NCI-H2196 (cell line): ENCODE results near the gene TMEM163.
A peak's percentile ranks its signal among the peaks of the same experiment; 100 is the strongest.

Experiments
- DNase-seq: peaks from one replicate; lab custom pipeline; 2025; ENCODE audit not compliant: unreplicated experiment; lab: John Stamatoyannopoulos, UW

The TMEM163 gene

DNA sequence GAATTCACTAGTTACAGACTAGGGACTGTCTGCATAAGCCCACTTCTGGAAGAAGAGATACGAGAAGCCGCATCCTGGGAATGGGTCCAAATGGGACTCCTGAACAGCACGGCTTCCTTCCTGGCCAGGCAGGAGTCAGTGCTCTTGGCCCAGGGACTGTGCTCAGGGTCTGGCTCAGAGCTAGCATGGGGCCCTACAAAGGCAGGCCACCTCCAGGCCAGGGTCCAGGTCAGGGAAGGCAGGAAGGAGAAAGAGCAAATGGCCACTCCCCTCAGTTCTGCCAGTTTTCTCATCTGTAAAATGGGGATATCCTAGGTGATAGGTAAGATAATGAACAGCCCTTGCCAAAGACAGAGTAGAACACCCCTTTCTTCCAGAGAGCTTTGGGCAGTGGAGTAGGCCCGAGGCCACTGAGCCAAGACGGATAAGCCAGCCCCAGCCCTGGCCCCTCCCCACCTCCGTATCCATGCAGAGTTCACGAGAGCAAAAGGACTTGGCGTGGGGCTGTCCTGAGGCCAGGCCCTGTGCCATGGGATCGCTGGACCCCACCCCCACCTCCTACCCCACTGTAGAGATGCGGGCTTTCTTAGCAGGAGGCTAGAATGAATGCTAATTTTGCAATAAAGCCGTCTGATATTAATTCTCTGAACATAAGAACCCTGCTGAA, 274.9 kb downstream of the TMEM163 start:
- no peak for DNase-seq

DNA sequence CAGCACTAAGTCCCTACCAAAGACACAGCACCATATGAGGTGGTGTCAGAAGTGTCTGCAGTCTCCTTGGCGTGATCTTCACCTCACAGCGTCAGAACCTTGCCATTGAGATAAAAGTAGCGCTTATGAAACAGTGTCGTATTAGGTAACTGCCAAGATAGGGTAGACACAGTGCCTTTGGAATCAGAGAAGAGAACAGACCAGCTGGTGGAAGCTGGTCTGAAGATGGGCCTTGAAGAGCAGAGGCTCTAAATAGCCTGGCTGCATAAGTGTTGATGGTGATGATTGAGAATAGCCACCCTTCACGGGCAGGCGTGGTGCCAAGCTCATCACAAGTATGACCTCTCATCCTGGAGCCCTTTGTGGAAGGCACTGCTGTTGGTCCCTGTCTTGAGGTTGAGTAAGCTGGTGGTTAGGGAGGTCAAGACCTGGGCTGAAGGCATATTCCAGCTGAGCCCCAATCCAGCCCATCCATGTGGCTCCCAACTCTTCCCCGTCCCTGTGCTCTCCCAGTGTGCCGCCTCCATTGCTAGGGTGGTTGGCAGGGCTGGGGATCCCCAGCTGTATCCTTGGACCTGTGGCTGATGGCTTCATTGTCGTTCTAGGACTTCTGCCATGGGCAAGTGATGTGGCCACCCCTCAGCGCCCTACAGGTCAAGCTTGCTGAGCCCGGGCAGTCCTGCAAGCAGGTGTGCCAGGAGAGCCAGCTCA, 277.5 kb downstream of the TMEM163 start:
- no peak for DNase-seq

DNA sequence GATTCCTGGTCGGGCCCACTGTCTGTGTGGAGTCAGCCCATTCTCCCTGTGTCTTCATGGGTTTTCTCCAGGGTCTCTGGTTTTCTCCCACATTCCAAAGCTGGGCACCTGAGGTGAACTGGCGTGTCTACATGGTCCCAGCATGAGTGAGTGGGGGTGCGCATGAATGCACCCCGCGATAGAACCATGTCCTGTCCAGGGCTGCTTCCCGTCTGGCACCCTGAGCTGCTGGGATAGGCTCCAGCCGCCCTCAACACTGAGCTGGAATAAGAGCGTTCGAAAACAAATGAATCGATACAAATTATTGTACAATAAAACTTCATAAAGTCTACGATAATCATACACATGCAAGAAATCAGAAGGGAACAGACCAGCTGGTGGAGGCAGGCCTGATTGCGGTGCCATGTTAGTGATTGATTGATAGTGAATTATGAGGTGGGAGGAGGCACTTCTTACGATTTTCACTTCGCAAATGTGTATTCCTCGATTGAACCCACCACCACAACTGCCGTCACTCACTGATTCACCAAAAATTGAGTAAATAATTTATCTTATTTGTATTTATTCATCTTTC, 278.4 kb downstream of the TMEM163 start:
- DNase-seq = no peak

DNA sequence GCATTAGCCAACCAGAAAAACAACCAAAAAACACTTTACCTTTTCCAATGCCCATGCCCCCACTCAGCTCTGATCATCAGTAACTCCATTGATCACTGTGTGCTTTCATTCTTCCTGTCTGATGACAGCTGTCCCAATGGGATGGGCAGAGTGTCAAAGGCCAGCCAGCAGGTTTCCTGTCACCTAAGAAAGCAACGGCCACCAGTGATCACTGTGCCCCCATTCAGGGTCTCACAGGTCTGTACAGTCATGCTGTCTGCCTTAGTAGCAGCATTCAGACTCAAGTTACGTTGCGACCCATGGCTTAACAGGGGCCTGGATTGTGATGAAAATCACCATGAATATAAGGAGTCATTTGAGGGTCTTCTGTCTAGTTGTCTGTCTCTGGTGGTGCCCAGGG, 280.4 kb downstream of the TMEM163 start:
- no peak for DNase-seq

DNA sequence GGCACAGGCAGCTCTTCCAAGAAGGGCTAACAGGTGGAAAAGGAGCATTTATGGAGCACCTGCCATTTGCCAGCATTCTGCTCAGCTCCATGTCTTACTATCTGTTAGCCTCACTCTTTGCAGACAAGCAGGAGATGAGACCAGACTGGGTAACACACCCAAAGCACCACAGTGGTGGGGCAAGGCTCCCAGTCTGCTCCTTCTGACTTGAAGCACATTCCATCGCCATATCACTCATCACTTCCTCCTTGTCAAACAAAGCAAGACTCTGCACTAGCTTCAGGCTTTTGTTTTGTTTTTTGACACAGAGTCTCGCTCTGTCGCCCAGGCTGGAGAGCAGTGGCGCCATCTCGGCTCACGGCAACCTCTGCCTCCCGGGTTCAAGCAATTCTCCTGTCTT, 282.1 kb downstream of the TMEM163 start:
- DNase-seq = no peak

DNA sequence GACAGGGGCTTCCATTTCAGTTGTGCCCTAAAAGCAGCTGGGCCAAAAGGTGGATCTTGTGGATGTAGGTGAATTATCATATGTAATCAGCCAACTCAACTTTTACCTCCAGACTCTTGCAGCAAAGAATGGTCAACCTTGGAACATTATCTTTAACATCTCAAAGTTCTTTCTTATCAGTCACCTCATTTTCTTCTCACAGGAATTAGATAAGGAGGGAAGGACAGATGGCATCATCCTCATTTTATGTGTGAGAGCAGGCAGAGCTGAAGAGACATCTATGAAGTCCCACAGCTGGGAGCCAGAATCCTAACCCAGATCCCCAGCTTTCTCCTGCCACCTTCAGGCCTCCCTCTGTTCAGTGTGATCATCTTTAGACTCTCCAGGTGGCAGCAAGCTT, 282.9 kb downstream of the TMEM163 start:
- DNase-seq = no peak

DNA sequence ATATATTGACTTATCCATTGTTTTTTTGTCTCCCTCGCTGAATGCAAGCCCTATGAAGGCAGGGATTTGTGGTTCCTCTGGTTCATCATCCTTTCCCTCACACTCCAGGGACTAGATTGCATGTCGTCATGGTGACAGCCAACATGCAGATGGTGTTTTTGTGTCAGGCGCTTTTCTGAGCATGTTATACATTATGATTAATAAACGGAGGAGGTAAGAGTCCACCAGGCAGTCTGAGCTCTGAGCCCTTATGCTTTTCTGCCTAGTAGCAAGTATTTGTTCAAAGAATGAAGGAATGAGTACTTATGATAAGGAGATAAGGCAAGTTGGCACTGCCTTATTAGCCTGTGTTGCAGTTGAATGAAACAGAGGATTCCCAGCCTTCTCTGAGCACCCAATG, 283.3 kb downstream of the TMEM163 start:
- no peak for DNase-seq

DNA sequence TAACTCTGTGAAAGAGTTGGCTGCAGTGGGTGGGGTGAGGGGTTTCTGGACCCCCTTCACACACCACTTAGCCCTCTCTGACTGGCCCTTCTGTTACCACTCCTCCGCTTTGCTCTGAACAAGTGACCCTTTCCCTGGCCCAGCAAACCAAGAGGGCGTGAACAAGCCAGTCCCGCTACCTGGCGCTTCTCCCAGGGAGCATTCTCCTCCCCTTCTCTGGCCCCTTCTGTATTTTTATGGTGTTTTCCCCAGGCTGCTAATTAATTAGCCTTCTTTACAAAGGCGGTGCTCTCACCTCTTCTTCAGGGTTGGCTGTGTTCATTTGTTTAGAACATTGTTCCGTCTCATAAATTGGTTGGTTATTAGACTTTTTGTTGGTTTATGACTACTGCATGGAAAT, 284.8 kb downstream of the TMEM163 start:
- no peak for DNase-seq

DNA sequence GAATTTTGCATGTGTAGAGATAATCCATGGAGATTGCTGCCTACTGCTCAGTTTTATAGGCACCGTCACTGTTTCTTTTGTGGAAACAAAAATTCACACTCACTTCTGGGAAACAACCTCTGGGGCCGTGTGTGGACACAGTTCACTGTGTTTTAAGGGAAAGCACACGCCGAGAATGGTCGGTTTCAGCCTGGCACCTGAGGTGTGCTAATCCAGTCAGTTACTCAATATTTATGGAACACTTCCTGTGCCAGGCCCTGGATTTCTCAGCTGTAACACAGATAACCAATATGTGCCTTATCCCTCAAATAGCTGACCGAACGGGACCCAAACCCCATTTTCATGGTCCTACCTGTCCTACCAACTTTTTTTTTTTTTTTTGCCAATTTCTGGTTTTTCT, 285.3 kb downstream of the TMEM163 start:
- DNase-seq = no peak

DNA sequence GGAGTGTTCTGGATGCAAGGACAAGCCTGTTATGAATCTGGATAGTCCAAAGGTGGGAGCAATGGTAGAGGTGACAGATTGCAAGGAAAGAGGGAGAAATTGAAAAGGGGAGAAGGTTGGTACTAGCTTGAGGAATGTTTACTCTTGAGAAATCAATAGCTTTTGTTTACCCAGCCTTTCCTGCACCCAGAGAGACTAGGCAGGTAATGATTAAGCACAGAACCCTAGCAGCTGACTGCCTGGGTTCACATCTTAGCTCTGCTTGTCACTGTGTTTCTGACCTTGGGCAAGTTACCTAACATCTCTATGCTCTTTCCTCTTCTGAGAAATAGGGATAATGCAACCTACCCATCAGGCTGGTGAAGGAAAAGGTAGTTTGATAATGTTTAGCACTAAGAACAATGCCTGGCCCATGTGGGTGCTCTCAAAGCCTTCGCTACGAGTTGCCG, 286.3 kb downstream of the TMEM163 start:
- DNase-seq = no peak

DNA sequence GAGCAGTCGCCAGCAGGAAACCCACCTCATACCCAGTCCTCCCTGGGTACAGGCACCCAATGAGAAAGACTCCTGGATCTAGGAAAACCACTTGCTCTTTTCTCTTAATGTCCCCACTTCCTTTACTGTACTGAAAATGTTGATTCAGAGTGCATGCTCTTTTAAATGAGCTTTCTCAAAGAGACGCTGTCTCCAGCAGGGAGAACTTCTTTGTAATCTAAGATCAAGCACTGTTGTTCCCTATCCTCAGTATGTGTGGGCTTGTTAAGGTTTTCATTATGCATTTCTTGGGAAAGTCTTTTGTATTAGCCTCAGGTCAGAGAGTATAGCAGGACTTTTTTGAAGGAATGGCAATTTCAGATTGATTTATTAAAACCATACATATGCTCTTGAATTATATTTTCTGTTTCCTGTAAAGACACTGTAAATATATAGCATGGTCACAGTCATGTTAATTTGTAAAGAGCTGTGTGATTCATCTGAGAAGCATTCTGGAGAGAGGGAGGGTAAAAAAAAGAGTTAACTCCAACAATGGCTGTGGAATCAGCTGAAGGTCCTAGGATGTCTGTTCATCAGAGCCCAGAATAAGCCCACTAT, 286.9 kb downstream of the TMEM163 start:
- DNase-seq = no peak

DNA sequence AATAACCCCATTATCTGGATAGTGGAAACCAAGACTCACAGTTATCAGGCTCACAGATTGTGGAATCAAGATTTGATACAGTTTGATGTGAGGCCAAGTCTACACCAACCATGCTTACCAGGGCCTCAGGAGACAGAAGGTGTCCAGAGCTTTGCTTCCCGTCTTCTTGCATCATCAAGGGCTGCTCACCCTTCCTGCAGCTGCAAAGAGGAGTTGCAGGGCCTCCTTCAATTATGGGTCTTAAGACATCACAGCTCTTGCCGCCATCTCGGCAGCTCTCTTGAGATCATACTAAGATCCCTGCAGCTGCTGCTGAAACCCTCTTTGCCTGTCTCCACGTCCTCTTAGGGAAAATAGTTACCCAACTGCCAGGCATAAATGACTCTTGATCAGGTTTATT, 288.9 kb downstream of the TMEM163 start:
- DNase-seq = no peak

DNA sequence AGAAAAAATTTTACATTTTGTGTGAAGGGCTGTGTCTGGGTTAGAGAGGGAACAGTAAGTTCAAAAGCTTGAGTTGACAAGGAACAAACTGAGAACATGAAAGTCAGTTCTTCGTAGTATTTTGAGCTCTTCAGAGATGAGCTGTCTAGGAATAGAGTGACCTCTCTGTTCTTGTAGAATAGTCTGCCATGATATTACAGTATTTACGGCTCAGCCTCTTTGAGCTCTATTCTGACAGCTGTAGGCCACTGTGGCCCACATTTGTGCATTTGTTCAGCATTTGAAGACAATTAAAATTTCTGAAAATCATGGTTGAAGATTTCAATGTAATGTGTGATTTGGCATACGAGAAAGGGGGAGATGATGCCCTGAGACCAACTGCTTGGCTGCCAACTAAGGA, 292.1 kb downstream of the TMEM163 start:
- no peak for DNase-seq

DNA sequence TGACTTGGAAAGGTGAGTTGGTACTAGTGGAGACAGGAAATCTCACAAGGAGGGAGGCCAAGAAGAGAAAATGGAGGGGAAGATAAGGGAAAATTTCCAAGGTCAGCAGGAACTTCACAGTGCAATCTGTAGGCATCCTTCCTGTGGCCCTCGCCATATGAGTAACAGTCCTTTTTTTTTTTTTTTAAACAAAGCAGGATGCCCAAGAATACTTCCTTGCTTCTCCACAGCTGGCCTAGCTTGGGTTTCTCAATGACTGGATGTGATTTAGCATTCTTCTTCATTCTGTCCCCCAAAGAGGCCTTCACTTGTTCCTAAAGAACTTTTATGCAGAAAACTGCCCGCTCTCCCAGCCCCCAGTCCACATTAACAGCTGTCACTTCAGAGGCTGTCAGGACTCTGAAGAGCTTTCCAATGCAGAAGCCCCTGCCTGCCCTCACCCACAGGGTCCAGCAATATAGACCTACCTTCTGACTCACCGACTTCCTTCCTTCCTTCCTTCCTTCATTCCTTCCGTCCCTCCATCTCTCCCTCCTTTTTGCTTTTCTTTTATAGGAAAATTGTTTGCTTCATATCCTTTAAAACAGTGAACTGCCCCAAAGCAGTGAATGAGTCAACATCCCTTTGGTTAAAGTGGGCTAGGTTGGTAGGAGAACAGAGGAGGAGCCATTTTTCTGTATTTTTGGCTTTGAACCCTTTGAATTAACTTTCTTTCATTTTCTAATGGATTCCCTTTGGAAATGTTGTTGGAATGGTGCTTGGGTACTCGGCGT, 292.9 kb downstream of the TMEM163 start:
- no peak for DNase-seq

DNA sequence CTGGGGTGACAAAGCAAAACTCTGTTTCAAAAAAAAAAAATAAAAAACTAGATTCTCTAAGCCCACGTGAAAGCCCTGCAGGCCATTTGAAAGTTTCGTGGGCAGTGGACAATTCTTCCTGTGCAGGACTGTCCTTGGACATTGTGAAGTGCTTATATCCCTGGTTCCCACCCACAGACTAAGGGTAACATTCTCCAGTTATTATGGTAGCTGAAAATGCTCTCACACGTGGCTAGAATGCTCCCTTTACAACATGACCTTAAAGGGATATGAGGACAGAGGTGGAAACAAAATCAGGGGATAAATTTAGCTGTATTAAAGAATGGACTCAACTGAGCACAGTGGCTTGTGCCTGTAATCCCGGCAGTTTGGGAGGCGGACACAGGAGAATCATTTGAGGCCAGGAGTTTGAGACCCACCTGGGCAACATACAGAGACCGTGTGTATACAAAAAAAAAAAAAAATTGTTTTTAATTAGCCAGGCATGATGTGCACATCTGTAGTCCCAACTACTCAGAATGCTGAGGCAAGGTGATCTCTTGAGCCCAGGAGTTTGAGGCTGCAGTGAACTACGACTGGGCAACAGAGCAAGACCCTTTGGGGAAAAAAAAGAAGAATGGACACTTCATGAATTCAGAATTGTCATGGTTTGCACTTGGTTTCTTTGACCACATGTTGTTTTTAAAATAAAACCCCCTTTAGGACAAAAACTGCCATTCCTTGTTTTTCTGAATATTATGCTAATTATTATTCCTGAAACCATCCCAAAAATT, 297.1 kb downstream of the TMEM163 start:
- no peak for DNase-seq

DNA sequence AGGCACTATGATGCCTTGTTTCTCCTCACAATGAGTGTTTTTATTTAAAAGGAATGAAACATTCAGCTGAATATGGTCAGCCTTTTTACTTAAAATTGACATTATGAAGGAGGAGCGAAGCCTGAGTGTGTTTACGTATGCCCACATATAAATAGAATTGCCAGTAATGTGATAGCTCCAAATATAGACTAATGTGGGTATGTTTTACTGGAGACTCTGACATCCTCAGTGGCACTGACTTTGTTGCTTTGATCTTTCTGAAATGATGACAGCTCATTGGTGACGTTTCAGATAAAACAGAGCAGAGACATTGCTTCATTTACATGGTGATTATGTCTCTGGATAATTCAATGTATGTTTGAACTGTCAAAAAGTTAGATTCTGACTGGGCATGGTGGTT, 297.9 kb downstream of the TMEM163 start:
- no peak for DNase-seq

DNA sequence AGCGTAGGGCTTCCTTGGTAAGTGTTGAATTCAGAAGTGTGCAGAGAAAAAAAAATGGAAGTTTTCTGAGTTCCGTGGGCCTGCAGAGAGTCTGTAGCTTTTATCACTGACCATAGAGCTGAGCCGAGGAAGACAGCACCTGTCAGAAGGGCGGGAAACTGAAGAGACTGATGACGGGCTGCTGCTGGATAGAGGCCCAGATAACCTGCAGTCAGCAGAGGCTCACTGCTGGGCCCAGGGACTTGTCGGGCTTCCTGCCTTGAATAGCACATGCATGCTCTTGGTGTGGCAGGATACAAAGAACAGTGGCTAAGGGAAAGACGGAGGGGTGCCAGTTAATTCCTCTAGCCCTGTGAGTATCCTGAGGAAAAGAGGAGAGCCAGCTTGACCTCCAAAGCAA, 298.5 kb downstream of the TMEM163 start:
- peak; percentile 46 for DNase-seq

DNA sequence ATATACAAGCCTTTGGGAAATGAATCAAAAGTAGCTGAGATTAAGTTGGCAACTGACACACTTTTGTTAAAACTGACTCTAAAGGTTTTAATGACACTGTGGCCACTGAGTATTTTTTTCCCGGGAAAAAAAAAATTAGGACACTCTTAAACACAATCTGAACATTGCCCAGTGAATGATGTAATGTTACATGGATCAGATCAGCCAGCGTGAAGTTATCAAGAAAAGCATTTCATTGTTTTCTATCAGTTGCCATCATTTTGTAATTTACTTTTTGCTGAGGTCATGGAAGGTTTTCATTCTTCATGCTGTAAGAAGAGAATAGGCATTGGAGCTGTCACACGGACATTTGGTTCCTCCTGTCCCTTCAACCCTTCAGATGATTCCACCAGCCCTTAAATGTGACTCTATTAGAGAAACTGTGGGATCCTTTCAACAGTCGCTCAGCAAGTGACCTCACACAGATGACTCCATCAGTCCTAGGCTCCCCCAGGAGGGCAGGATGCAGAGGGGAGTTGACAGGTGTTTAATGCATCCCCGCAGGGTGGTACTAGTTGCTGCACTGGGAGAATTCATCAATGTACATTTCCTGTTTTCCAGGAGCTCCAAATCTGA, 300.7 kb downstream of the TMEM163 start:
- DNase-seq = no peak

DNA sequence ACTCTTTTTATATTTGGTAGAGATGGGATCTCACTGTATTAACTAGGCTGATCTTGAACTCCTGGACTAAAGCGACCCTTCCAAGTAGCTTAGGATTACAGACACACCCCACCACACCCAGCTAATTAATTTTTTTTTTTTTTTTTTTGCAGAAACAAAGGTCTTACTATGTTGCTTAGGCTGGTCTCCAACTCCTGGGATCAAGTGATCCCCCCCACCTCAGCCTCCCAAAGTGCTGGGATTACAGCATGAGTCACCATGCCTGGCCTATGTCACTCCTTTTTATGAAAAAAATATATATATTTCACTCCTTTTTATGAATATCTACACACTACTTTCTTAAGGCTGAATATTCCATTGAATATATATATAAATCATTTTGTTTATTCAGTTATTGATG, 302.2 kb downstream of the TMEM163 start:
- DNase-seq = no peak

DNA sequence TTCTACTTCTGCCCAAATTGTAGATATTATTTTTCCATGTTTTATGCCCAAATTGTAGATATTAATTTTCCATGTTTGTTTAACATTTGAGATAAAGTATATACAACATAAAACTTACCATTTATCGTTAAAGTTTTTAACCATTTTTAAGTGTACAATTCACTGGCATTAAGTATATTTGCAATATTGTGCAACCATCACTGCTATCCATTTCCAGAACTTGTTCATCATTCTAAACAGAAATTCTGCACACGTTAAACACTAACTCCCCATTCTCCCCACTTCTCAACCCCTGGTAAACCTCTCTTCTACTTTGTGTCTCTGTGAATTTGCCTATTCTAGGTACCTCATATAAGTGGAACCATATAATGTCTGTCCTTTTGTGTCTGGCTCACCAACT, 302.8 kb downstream of the TMEM163 start:
- no peak for DNase-seq
